HUDEP-2 (cell line): Measurements from ENCODE around the gene MYO19.
"Not testable (repeated sequence)": the region's sequence is repeated elsewhere in the genome, so short reads cannot be mapped to it uniquely, and the experiment has no call there.

Source experiments
- DNase-seq, 76 experiments: peaks; one replicate each; lab custom pipeline; 2025; ENCODE audit not compliant: unreplicated experiment in 76 of 76; lab: John Stamatoyannopoulos, UW

The MYO19 gene

GRCh38 chr17:36533935-36534839 is 481 bp downstream of the MYO19 start:
- peak in 65 of 76 experiments; percentile 4 to 75 (median 45) for DNase-seq

GRCh38 chr17:36532435-36532975 is 2.2 kb downstream of the MYO19 start:
- DNase-seq: no peak

- DNase-seq: no peak
Observed at GRCh38 chr17:36529121-36529520, 5.5 kb downstream of the MYO19 start.

- no peak for DNase-seq
Observed at GRCh38 chr17:36527621-36528250, 6.9 kb downstream of the MYO19 start.

GRCh38 chr17:36525888-36526287 is 8.8 kb downstream of the MYO19 start:
- no peak for DNase-seq

- no peak for DNase-seq
Observed at GRCh38 chr17:36525113-36525512, 9.6 kb downstream of the MYO19 start.

- no peak for DNase-seq
Observed at GRCh38 chr17:36524428-36524876, 10.2 kb downstream of the MYO19 start.

- no peak for DNase-seq
Observed at GRCh38 chr17:36523113-36523512, 11.6 kb downstream of the MYO19 start.

GRCh38 chr17:36515837-36516236 is 18.8 kb downstream of the MYO19 start:
- no peak for DNase-seq

- no peak for DNase-seq
Observed at GRCh38 chr17:36514856-36515255, 19.8 kb downstream of the MYO19 start.

- DNase-seq: no peak
Observed at GRCh38 chr17:36512641-36513040, 22.0 kb downstream of the MYO19 start.

GRCh38 chr17:36511216-36511615 is 23.5 kb downstream of the MYO19 start:
- no peak for DNase-seq

GRCh38 chr17:36510636-36511035 is 24.0 kb downstream of the MYO19 start:
- no peak for DNase-seq

- DNase-seq: no peak
Observed at GRCh38 chr17:36509272-36509985, 25.2 kb downstream of the MYO19 start.

GRCh38 chr17:36508439-36508838 is 26.2 kb downstream of the MYO19 start:
- DNase-seq: not testable (repeated sequence)

GRCh38 chr17:36507266-36507665 is 27.4 kb downstream of the MYO19 start:
- DNase-seq: no peak

- no peak for DNase-seq
Observed at GRCh38 chr17:36506831-36507230, 27.8 kb downstream of the MYO19 start.

- DNase-seq: no peak
Observed at GRCh38 chr17:36506249-36506826, 28.3 kb downstream of the MYO19 start.

- DNase-seq: no peak
Observed at GRCh38 chr17:36505171-36505570, 29.5 kb downstream of the MYO19 start.

GRCh38 chr17:36504156-36504545 is 30.5 kb downstream of the MYO19 start:
- DNase-seq: no peak
